HepG2 (cell line): ENCODE data around the gene MAPK7. TPM values are rescaled to one million over a fixed set of nuclear protein-coding genes. Genes with fewer than 3 reads are reported as not detected.
A peak's percentile ranks its signal among the peaks of the same experiment; 100 is the strongest.

Source experiments
- ATAC-seq: fragments of 200-7000 bp; cut with Tn5 transposase; 3 replicates; pipeline ENCODE4 v1.9.1; 2020; ENCODE audit warnings: mild to moderate bottlenecking, moderate library complexity
- BruUV-seq: library from RNA; stranded (reverse); fragments of 400-500 nt; replicated peaks from 2 replicates; lab custom pipeline; 2021; lab: Mats Ljungman, UMichigan
- CTCF ChIA-PET: fragments of 300-600 bp; formaldehyde crosslinking; extraction: SDS; loops from one replicate; lab custom pipeline; 2021; ENCODE audit warnings: low total read pairs, inconsistent platforms, low intra/inter-chr PET ratio; lab: Yijun Ruan, JAX
- POLR2A ChIA-PET: fragments of 350-600 bp; sonication (Branson Sonifier 250); formaldehyde crosslinking; loops from one replicate; lab custom pipeline; 2020; ENCODE audit warnings: antibody characterized with exemption, inconsistent platforms; lab: Yijun Ruan, JAX
- DNase-seq: peaks from one replicate; pipeline ENCODE4 v3.0.0-alpha.2; 2015; ENCODE audit warnings: low spot score
- FAIRE-seq: peaks from 3 replicates; lab custom pipeline; 2011; peaks lifted over from hg19 to GRCh38; lab: Jason Lieb, UNC
- H2AFZ ChIP-seq: one replicate; pipeline ENCODE4 v1.6.1; 2011; ENCODE audit warnings: low read length, inconsistent platforms
- H3K27ac ChIP-seq: fragments of 300-600 bp; 3 replicates; pipeline ENCODE4 v1.8.0; 2011; ENCODE audit warnings: mixed run types, mild to moderate bottlenecking, mixed read lengths, low read length, inconsistent platforms; ENCODE audit not compliant: insufficient read depth; ENCODE audit errors: extremely low read length
- H3K27me3 ChIP-seq, 2 experiments: fragments of 200-600 bp in 1 of 2; 2 replicates in 1 of 2; 3 replicates in 1 of 2; pipeline versions ENCODE4 v1.6.0 to v1.8.0; 2011; ENCODE audit warnings: low read length in 2 of 2, mild to moderate bottlenecking in 2 of 2, moderate library complexity in 2 of 2, inconsistent platforms in 1 of 2; ENCODE audit not compliant: insufficient read depth in 2 of 2, control insufficient read depth in 1 of 2
- H3K36me3 ChIP-seq, 2 experiments: fragments of 200-600 bp in 1 of 2; replicated peaks in 1 of 2; 2 replicates in 1 of 2; 3 replicates in 1 of 2; pipeline versions ENCODE4 v1.5.1 to v1.8.0; 2011; ENCODE audit warnings: low read length in 2 of 2, inconsistent platforms in 1 of 2; ENCODE audit not compliant: insufficient read depth in 2 of 2, control insufficient read depth in 1 of 2
- H3K4me1 ChIP-seq: 2 replicates; pipeline ENCODE4 v1.5.1; 2012; ENCODE audit warnings: low read length, inconsistent platforms; ENCODE audit not compliant: insufficient read depth
- H3K4me2 ChIP-seq: 2 replicates; pipeline ENCODE4 v1.6.0; 2011; ENCODE audit warnings: low read depth, low read length, inconsistent platforms
- H3K4me3 ChIP-seq, 3 experiments: fragments of 200-600 bp in 1 of 3; sonication (generic), shearing (Covaris generic) in 1 of 3; replicated peaks in 1 of 3; 2 replicates each; pipeline ENCODE4 v1.5.1; 2011 to 2016; ENCODE audit warnings: low read length in 3 of 3, inconsistent platforms in 2 of 3, low read depth in 2 of 3, mild to moderate bottlenecking in 2 of 3, control low read depth in 1 of 3, mixed read lengths in 1 of 3; ENCODE audit not compliant: insufficient read depth in 1 of 3
- H3K79me2 ChIP-seq: one replicate; pipeline ENCODE4 v1.6.1; 2011; ENCODE audit warnings: low read length, inconsistent platforms; ENCODE audit not compliant: insufficient read depth
- H3K9ac ChIP-seq: 2 replicates; pipeline ENCODE4 v1.6.0; 2011; ENCODE audit warnings: mild to moderate bottlenecking, low read depth, low read length, inconsistent platforms; ENCODE audit not compliant: insufficient read depth
- H3K9me3 ChIP-seq: 2 replicates; pipeline ENCODE4 v1.5.1; 2012; ENCODE audit warnings: mild to moderate bottlenecking, low read length
- H4K20me1 ChIP-seq: 2 replicates; pipeline ENCODE4 v1.6.0; 2011; ENCODE audit warnings: inconsistent platforms, mild to moderate bottlenecking, low read length, moderate library complexity; ENCODE audit not compliant: insufficient read depth
- BCL6 ChIP-seq: IDR thresholded peaks from 2 replicates; pipeline ENCODE4 v1.6.1; 2016; ENCODE audit warnings: missing genetic modification reagents, missing compliant biosample characterization
- NCOR1 ChIP-seq: fragments of 200-600 bp; sonication (generic); IDR thresholded peaks from 2 replicates; pipeline ENCODE4 v1.7.0; 2017; ENCODE audit warnings: antibody characterized with exemption, low read length, borderline replicate concordance
- NR2F6 ChIP-seq, 2 experiments: IDR thresholded peaks; 2 replicates each; pipeline ENCODE4 v1.6.1; 2016; ENCODE audit warnings: antibody characterized with exemption in 1 of 2, mild to moderate bottlenecking in 1 of 2
- ZBTB7A ChIP-seq: sonication (generic); formaldehyde crosslinking; IDR thresholded peaks from 2 replicates; pipeline ENCODE4 v1.8.0; 2022; ENCODE audit warnings: mild to moderate bottlenecking, missing genetic modification reagents
- ZNF138 ChIP-seq: sonication (generic); formaldehyde crosslinking; IDR thresholded peaks from 2 replicates; pipeline ENCODE4 v1.5.0; 2020; ENCODE audit warnings: mild to moderate bottlenecking, low read depth, missing genetic modification reagents
- WGBS: methylation state at CpG from one replicate; pipeline ENCODE4 v1.1.6; 2017; ENCODE audit warnings: low lambda C conversion rate; 5-methylcytosine and 5-hydroxymethylcytosine counted together
- in situ Hi-C: cut with HindIII; loops from 2 replicates; pipeline ENCODE4 v1.10.0; 2017; ENCODE audit warnings: low pct_unique_long_range_greater_than_20kb; ENCODE audit not compliant: extremely low pct_ligation_motif_present
- intact Hi-C: fragments of 100-400 bp; cut with micrococcal nuclease; formaldehyde crosslinking; loops from one replicate; pipeline ENCODE4 v1.10.0; 2022; ENCODE audit not compliant: unreplicated experiment
- polyA plus RNA-seq, 8 experiments: library from polyadenylated mRNA; depleted of rRNA in 3 of 8; stranded (reverse) in 7 of 8; unstranded in 1 of 8; fragments of >200 nt; fragmentation: Illumina TruSeq in 4 of 8; extraction: Trizol in 4 of 8; gene quantifications; 2 replicates each; pipeline versions ENCODE4 v1.2.1 to v1.2.3, GENCODE V29; 2011 to 2016; ENCODE audit warnings: low read depth in 4 of 8, missing spikeins in 1 of 8, mixed read lengths in 1 of 8; ENCODE audit not compliant: insufficient read depth in 1 of 8
- total RNA-seq, 5 experiments: library from RNA; depleted of rRNA; stranded (reverse); fragments of >200 nt; fragmentation: Illumina TruSeq; extraction: Trizol; gene quantifications; 2 replicates each; pipeline ENCODE4 v1.2.3, GENCODE V29; 2016; ENCODE audit warnings: low read depth in 1 of 5
- TF ChIP-seq, protein P1 (sequence below): IDR thresholded peaks from 2 replicates; pipeline ENCODE4 v1.6.1; 2018; ENCODE audit warnings: missing genetic modification reagents, mild to moderate bottlenecking, missing compliant biosample characterization
- TF ChIP-seq, protein P2 (sequence below): sonication (generic); formaldehyde crosslinking; IDR thresholded peaks from 2 replicates; pipeline ENCODE4 v1.4.0; 2020; ENCODE audit warnings: missing genetic modification reagents
- TF ChIP-seq, protein P3 (sequence below): sonication (generic); formaldehyde crosslinking; IDR thresholded peaks from 2 replicates; pipeline ENCODE4 v1.9.0; 2021; ENCODE audit warnings: mild to moderate bottlenecking, missing genetic modification reagents

Gene MAPK7
- total and polyA plus RNA-seq, 2 of the 13 experiments (the other 11 are each of a cell fraction or from before 2014, with no cell fraction given), result 2.9 to 5.9 TPM

DNA sequence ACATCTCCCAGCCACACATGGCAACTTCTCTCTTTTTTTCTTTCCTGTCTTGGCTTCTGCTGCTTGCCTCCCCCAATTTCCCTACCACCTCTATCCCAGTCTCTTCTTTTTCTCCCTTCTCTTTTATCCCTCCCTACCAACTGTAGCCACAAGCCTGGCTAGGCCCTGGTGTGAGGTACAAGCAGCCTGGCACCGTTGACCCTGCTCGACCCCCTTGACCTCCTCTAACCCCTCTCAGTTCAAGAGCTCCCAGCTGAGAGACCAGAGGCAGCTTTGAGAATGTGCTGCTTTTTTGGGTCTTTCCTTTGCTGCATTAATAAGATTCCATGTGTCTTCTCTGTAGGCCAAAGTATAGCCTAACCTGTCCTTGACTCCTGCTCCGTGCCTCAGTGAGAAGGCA lies 48.0 kb upstream of the MAPK7 start:
- ChIA-PET CTCF (no interaction called here), POLR2A (no interaction called here)
- H3K4me3 ChIP-seq, result no peak overlapping the region
- intact Hi-C loops, result no loop called here
- no peak overlapping the region for H3K4me2 ChIP-seq
- no peak for DNase-seq
- peaks cover 8% of the 10 kb centered on the region; the same call in 1 of the 2 replicates for H3K9me3 ChIP-seq
- no TSS peak for BruUV-seq
- peaks cover 13% of the 10 kb centered on the region; the same call in 1 of the 2 replicates for H3K4me1 ChIP-seq
- WGBS, result 69% methylated on average over 3 of the region's 3 CpGs
- H3K9ac ChIP-seq, result no peak overlapping the region
- H3K36me3 ChIP-seq, result no peaks in the 10 kb centered on the region; a peak in 2 of 5 replicates
- no peak overlapping the region for H2AFZ ChIP-seq
- no peak for ATAC-seq
- H3K27ac ChIP-seq, result no peak overlapping the region
- no peaks in the 10 kb centered on the region for H4K20me1 ChIP-seq
- no peaks in the 10 kb centered on the region for H3K79me2 ChIP-seq
- in situ Hi-C loops, result no loop called here
- TF ChIP-seq NCOR1, result no peak
- TF ChIP-seq NR2F6 (IDR thresholded peaks at IDR 0.05), result 0 out of 2 replicates have a peak, but pooled peaks have one; percentile 9
- TF ChIP-seq NR2F6 (CRISPR knock-in tag; IDR thresholded peaks at IDR 0.05), result no peak
- TF ChIP-seq, all 625 proteins: peak for 1
- no peaks in the 10 kb centered on the region for H3K27me3 ChIP-seq
- no peak for FAIRE-seq

DNA sequence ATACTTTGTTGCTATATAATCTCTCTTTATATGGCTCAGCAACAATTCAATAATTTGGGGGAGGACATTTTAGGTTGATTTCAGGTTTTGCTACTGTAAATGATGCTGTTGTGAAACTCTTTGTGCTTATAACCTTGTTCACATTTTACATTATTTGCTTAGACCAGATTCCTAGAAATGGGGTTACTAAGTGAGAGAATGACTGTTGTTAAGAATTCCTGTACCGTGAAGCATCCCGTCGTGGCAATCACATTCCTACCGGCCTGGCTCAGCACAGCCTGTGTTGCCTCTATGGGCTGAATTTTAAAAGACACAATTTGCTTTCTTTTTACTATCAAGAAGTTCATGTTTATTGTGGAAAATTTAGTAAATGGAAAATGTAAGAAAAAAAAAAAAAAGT lies 47.2 kb upstream of the MAPK7 start:
- Histone ChIP-seq H3K79me2 (no peaks in the 10 kb centered on the region), H3K27ac (no peak overlapping the region), H3K4me2 (no peak overlapping the region), H3K9me3 (no peaks in the 10 kb centered on the region), H3K27me3 (no peaks in the 10 kb centered on the region), H3K9ac (no peak overlapping the region), H3K4me3 (no peak overlapping the region), H4K20me1 (no peaks in the 10 kb centered on the region), H3K4me1 (peaks cover 13% of the 10 kb centered on the region; the same call in 1 of the 2 replicates), H3K36me3 (no peaks in the 10 kb centered on the region; a peak in 2 of 5 replicates), H2AFZ (no peak overlapping the region)
- ChIA-PET CTCF (no interaction called here), POLR2A (no interaction called here)
- WGBS, result 88% methylated on average over 4 of the region's 4 CpGs
- ATAC-seq (no peak), DNase-seq (no peak), FAIRE-seq (no peak)
- in situ Hi-C loops, result no loop called here
- intact Hi-C loops, result no loop called here
- no TSS peak for BruUV-seq
- TF ChIP-seq BCL6 (CRISPR knock-in tag) (0 out of 2 replicates have a peak, but pooled peaks have one; percentile 36), ZBTB7A (CRISPR knock-in tag) (no peak), ZNF138 (CRISPR knock-in tag) (no peak)
- TF ChIP-seq, protein P1, sequence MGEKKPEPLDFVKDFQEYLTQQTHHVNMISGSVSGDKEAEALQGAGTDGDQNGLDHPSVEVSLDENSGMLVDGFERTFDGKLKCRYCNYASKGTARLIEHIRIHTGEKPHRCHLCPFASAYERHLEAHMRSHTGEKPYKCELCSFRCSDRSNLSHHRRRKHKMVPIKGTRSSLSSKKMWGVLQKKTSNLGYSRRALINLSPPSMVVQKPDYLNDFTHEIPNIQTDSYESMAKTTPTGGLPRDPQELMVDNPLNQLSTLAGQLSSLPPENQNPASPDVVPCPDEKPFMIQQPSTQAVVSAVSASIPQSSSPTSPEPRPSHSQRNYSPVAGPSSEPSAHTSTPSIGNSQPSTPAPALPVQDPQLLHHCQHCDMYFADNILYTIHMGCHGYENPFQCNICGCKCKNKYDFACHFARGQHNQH, result peak; percentile 24; the same call in 1 of the 2 replicates
- TF ChIP-seq, protein P2, sequence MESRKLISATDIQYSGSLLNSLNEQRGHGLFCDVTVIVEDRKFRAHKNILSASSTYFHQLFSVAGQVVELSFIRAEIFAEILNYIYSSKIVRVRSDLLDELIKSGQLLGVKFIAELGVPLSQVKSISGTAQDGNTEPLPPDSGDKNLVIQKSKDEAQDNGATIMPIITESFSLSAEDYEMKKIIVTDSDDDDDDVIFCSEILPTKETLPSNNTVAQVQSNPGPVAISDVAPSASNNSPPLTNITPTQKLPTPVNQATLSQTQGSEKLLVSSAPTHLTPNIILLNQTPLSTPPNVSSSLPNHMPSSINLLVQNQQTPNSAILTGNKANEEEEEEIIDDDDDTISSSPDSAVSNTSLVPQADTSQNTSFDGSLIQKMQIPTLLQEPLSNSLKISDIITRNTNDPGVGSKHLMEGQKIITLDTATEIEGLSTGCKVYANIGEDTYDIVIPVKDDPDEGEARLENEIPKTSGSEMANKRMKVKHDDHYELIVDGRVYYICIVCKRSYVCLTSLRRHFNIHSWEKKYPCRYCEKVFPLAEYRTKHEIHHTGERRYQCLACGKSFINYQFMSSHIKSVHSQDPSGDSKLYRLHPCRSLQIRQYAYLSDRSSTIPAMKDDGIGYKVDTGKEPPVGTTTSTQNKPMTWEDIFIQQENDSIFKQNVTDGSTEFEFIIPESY (CRISPR knock-in tag), result 0 out of 2 replicates have a peak, but pooled peaks have one; percentile 47
- TF ChIP-seq, protein P3, sequence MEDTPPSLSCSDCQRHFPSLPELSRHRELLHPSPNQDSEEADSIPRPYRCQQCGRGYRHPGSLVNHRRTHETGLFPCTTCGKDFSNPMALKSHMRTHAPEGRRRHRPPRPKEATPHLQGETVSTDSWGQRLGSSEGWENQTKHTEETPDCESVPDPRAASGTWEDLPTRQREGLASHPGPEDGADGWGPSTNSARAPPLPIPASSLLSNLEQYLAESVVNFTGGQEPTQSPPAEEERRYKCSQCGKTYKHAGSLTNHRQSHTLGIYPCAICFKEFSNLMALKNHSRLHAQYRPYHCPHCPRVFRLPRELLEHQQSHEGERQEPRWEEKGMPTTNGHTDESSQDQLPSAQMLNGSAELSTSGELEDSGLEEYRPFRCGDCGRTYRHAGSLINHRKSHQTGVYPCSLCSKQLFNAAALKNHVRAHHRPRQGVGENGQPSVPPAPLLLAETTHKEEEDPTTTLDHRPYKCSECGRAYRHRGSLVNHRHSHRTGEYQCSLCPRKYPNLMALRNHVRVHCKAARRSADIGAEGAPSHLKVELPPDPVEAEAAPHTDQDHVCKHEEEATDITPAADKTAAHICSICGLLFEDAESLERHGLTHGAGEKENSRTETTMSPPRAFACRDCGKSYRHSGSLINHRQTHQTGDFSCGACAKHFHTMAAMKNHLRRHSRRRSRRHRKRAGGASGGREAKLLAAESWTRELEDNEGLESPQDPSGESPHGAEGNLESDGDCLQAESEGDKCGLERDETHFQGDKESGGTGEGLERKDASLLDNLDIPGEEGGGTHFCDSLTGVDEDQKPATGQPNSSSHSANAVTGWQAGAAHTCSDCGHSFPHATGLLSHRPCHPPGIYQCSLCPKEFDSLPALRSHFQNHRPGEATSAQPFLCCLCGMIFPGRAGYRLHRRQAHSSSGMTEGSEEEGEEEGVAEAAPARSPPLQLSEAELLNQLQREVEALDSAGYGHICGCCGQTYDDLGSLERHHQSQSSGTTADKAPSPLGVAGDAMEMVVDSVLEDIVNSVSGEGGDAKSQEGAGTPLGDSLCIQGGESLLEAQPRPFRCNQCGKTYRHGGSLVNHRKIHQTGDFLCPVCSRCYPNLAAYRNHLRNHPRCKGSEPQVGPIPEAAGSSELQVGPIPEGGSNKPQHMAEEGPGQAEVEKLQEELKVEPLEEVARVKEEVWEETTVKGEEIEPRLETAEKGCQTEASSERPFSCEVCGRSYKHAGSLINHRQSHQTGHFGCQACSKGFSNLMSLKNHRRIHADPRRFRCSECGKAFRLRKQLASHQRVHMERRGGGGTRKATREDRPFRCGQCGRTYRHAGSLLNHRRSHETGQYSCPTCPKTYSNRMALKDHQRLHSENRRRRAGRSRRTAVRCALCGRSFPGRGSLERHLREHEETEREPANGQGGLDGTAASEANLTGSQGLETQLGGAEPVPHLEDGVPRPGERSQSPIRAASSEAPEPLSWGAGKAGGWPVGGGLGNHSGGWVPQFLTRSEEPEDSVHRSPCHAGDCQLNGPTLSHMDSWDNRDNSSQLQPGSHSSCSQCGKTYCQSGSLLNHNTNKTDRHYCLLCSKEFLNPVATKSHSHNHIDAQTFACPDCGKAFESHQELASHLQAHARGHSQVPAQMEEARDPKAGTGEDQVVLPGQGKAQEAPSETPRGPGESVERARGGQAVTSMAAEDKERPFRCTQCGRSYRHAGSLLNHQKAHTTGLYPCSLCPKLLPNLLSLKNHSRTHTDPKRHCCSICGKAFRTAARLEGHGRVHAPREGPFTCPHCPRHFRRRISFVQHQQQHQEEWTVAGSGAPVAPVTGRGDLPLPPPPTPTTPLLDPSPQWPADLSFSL (CRISPR knock-in tag), result no peak
